Activated CD8-positive, alpha-beta T cell treated with anti-CD3 and anti-CD28 coated beads for 36 hours (primary cell): Measurements from ENCODE around the gene ASRGL1. TPM values are rescaled to one million over a fixed set of nuclear protein-coding genes. Genes with fewer than 3 reads are reported as not detected.

ENCODE experiments used
- ATAC-seq: fragments of 200-7000 bp; cut with Tn5 transposase; one replicate; pipeline ENCODE4 v1.10.0; 2021; ENCODE audit warnings: mild to moderate bottlenecking, moderate library complexity
- CTCF ChIA-PET: fragments of 350-600 bp; sonication (Branson Sonifier 250); formaldehyde crosslinking; loops from one replicate; lab custom pipeline; 2021; ENCODE audit warnings: antibody characterized with exemption; lab: Charles Lee
- POLR2A ChIA-PET: fragments of 350-600 bp; sonication (Branson Sonifier 250); formaldehyde crosslinking; loops from one replicate; lab custom pipeline; 2021; ENCODE audit warnings: antibody characterized with exemption; lab: Charles Lee
- DNase-seq: peaks from one replicate; pipeline ENCODE4 v3.0.0-alpha.2; 2020
- H3K27ac Mint-ChIP-seq: one replicate; pipeline ENCODE4 v1.8.0; 2021; ENCODE audit warnings: mild to moderate bottlenecking, mixed read lengths
- H3K27me3 Mint-ChIP-seq: one replicate; pipeline ENCODE4 v1.8.0; 2021; ENCODE audit warnings: mixed read lengths
- H3K36me3 Mint-ChIP-seq: one replicate; pipeline ENCODE4 v1.8.0; 2021; ENCODE audit warnings: low read depth, mixed read lengths
- H3K4me1 Mint-ChIP-seq: one replicate; pipeline ENCODE4 v1.8.0; 2021; ENCODE audit warnings: low read depth, mixed read lengths
- H3K4me3 Mint-ChIP-seq: one replicate; pipeline ENCODE4 v1.8.0; 2021; ENCODE audit warnings: mild to moderate bottlenecking, moderate library complexity, mixed read lengths
- H3K9me3 Mint-ChIP-seq: one replicate; pipeline ENCODE4 v1.8.0; 2021; ENCODE audit warnings: mixed read lengths
- CTCF ChIP-seq: fragments of 200-600 bp; IDR thresholded peaks from one replicate; pipeline ENCODE4 v1.8.0; 2022; ENCODE audit warnings: antibody characterized with exemption, mild to moderate bottlenecking
- intact Hi-C: fragments of 100-400 bp; cut with micrococcal nuclease; formaldehyde crosslinking; loops from one replicate; pipeline ENCODE4 v1.10.0; 2022
- total RNA-seq, 2 experiments: library from RNA; stranded (reverse); gene quantifications; one replicate each; pipeline ENCODE4 v1.2.3, GENCODE V29; 2021

ASRGL1 gene
- total RNA-seq, 2 experiments from 2014 or later, result 6.4 to 6.7 TPM

- DNase-seq (no peak), ATAC-seq (no peak)
- Mint-ChIP-seq H3K4me1 (no peaks in the 10 kb centered on the region), H3K4me3 (no peak overlapping the region), H3K9me3 (no peaks in the 10 kb centered on the region), H3K36me3 (no peaks in the 10 kb centered on the region), H3K27ac (no peak overlapping the region), H3K27me3 (no peaks in the 10 kb centered on the region)
- intact Hi-C loops, result no loop called here
- POLR2A ChIA-PET, result no interaction called here
- CTCF ChIA-PET, result interaction anchor here (1.2 to 2.1 kb wide), 3 partner anchors 34 to 52 kb away, joined by 3 to 5 read pairs (median 4); no protein-coding TSS in a partner anchor
- no peak for TF ChIP-seq CTCF
Observed at GRCh38 chr11:62344210-62344609, 7.0 kb downstream of the ASRGL1 start.

- Mint-ChIP-seq H3K27ac (no peak overlapping the region), H3K4me3 (no peak overlapping the region), H3K27me3 (no peaks in the 10 kb centered on the region), H3K9me3 (no peaks in the 10 kb centered on the region), H3K36me3 (no peaks in the 10 kb centered on the region), H3K4me1 (no peaks in the 10 kb centered on the region)
- CTCF ChIA-PET, result interaction anchor here (1.2 kb wide), 1 partner anchor 32 kb away, joined by 6 read pairs; no protein-coding TSS in a partner anchor
- ATAC-seq, result no peak
- intact Hi-C loops, result no loop called here
- POLR2A ChIA-PET, result no interaction called here
- no peak for DNase-seq
- no peak for TF ChIP-seq CTCF
Observed at GRCh38 chr11:62345861-62346260, 8.6 kb downstream of the ASRGL1 start.

- ChIA-PET POLR2A (no interaction called here), CTCF (interaction anchor here (1.0 to 6.1 kb wide), 3 partner anchors 13 to 42 kb away, joined by 3 to 32 read pairs (median 5); partner anchors contain the start of gene ASRGL1)
- no peak overlapping the region for H3K4me3 Mint-ChIP-seq
- H3K27me3 Mint-ChIP-seq, result no peaks in the 10 kb centered on the region
- ATAC-seq, result peak; percentile 76
- no peaks in the 10 kb centered on the region for H3K36me3 Mint-ChIP-seq
- peaks cover 6% of the 10 kb centered on the region for H3K4me1 Mint-ChIP-seq
- no peak overlapping the region for H3K27ac Mint-ChIP-seq
- no peak for DNase-seq
- intact Hi-C loops, result no loop called here
- TF ChIP-seq CTCF, result no peak
- H3K9me3 Mint-ChIP-seq, result no peaks in the 10 kb centered on the region
Observed at GRCh38 chr11:62352355-62353336, 15.4 kb downstream of the ASRGL1 start.

- POLR2A ChIA-PET, result no interaction called here
- Mint-ChIP-seq H3K4me1 (peaks cover 6% of the 10 kb centered on the region), H3K27ac (no peak overlapping the region), H3K27me3 (no peaks in the 10 kb centered on the region), H3K4me3 (no peak overlapping the region), H3K9me3 (no peaks in the 10 kb centered on the region), H3K36me3 (no peaks in the 10 kb centered on the region)
- DNase-seq (no peak), ATAC-seq (no peak)
- TF ChIP-seq CTCF, result no peak
- CTCF ChIA-PET, result interaction anchor here (0.8 to 6.1 kb wide), 2 partner anchors 15 to 43 kb away, joined by 3 to 32 read pairs; partner anchors contain the start of gene ASRGL1
- intact Hi-C loops, result no loop called here
Observed at GRCh38 chr11:62353841-62354240, 16.6 kb downstream of the ASRGL1 start.

- Mint-ChIP-seq H3K4me1 (no peaks in the 10 kb centered on the region), H3K27ac (no peak overlapping the region), H3K9me3 (no peaks in the 10 kb centered on the region), H3K27me3 (no peaks in the 10 kb centered on the region), H3K4me3 (no peak overlapping the region), H3K36me3 (no peaks in the 10 kb centered on the region)
- ChIA-PET POLR2A (no interaction called here), CTCF (interaction anchor here (1.2 kb wide), 1 partner anchor 66 kb away, joined by 3 read pairs; no protein-coding TSS in a partner anchor)
- DNase-seq (no peak), ATAC-seq (no peak)
- TF ChIP-seq CTCF, result no peak
- intact Hi-C loops, result no loop called here
Observed at GRCh38 chr11:62358273-62358672, 21.0 kb downstream of the ASRGL1 start.
